ENCODE results near the gene SEPTIN12. TPM values are rescaled to one million over a fixed set of nuclear protein-coding genes. Genes with fewer than 3 reads are reported as not detected.

Gene SEPTIN12
- polyA plus RNA-seq, 3 donors, result not detected

DNA sequence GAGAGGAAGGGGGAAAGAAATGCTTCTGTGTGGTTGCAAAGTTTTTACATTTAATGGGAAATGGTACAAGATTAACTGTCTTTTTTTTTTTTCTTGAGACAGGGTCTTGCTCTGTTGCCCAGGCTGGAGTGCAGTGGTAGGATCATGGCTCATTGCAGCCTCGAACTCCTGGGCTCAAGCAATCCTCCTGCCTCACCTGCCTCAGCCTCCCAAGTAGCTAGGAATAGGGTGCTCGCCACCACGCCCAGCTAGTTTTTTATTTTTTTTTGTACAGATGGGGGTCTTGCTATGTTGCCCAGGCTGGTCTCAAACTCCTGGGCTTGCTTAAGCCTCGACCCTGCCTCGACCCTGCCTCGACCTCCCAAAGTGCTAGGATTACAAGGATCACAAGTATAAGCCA is 18.1 kb upstream of the SEPTIN12 start:
- Mint-ChIP-seq H3K36me3 (peaks cover 41 to 70% of the 10 kb centered on the region in 2 donors), H3K27me3 (ENCODE audit: low read depth in 3 of 3) (peaks cover 0 to 4% (median 0%) of the 10 kb centered on the region in 3 donors), H3K9me3 (peaks cover 0 to 1% (median 0%) of the 10 kb centered on the region in 7 donors), H3K27ac (peak overlapping the region in 4 of 7 donors; percentile 24 to 82 (median 34)), H3K4me1 (peaks cover 26% of the 10 kb centered on the region), H3K4me3 (no peak overlapping the region)
- Histone ChIP-seq H4K20me1 (ENCODE audit: insufficient read depth, low read length) (no peaks in the 10 kb centered on the region), H3K9ac (ENCODE audit: insufficient read depth, low read length, poor library complexity, severe bottlenecking) (no peak overlapping the region), H3K79me2 (ENCODE audit: insufficient read depth, low read length) (peaks cover 14% of the 10 kb centered on the region), H3K27me3 (ENCODE audit: control insufficient read depth in 2 of 2, insufficient read depth in 2 of 2, low read length in 2 of 2) (no peaks in the 10 kb centered on the region), H3K36me3 (replicated peaks in 1 of 2; ENCODE audit: control insufficient read depth in 1 of 2, insufficient read depth in 2 of 2, low read length in 2 of 2) (peaks cover 51 to 65% of the 10 kb centered on the region in 2 donors), H2AFZ (ENCODE audit: insufficient read depth, low read depth, low read length, poor library complexity, severe bottlenecking) (no peak overlapping the region), H3K9me3 (replicated peaks in 1 of 2; ENCODE audit: control insufficient read depth in 1 of 2, insufficient read depth in 1 of 2, low read length in 2 of 2) (no peaks in the 10 kb centered on the region), H3K4me2 (replicated peaks; ENCODE audit: extremely low read depth, low read length, poor library complexity, severe bottlenecking) (no peak overlapping the region), H3K4me3 (replicated peaks in 1 of 3; ENCODE audit: low read depth in 2 of 3, low read length in 3 of 3) (no peak overlapping the region), H3K4me1 (ENCODE audit: control insufficient read depth in 1 of 2, insufficient read depth in 2 of 2, low read length in 2 of 2) (peaks cover 25 to 30% of the 10 kb centered on the region in 2 donors), H3K27ac (ENCODE audit: low read depth in 1 of 2, low read length in 2 of 2) (no peak overlapping the region)
- no peak for DNase-seq
- 100% methylated on average over 4 of the region's 6 CpGs for WGBS (ENCODE audit: insufficient coverage)
- intact Hi-C loops (cut with micrococcal nuclease), result no loop called here
- TF ChIP-seq CTCF (IDR thresholded peaks at IDR 0.05), result no peak

DNA sequence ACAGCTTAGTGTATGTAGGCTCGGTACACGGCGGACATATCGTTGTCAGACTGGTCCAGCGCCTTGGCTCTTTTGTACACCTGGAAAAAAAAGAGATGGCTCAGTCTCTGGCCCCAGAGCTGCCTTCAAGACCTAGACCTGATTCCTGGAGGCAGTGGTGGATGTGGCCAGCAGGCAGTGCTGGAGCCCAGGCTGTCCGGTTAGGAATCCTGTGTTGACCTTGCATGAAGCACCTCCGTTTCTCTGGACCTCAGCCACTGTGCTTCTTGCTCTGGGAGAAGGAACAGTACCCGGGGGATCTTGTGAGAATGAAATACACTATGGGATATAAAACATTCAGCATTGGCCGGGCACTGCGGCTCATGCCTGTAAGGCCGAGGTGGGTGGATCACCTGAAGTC is 17.1 kb upstream of the SEPTIN12 start:
- Histone ChIP-seq H4K20me1 (ENCODE audit: insufficient read depth, low read length) (no peaks in the 10 kb centered on the region), H3K9me3 (replicated peaks in 1 of 2; ENCODE audit: control insufficient read depth in 1 of 2, insufficient read depth in 1 of 2, low read length in 2 of 2) (no peaks in the 10 kb centered on the region), H3K36me3 (replicated peaks in 1 of 2; ENCODE audit: control insufficient read depth in 1 of 2, insufficient read depth in 2 of 2, low read length in 2 of 2) (peaks cover 44 to 56% of the 10 kb centered on the region in 2 donors), H2AFZ (ENCODE audit: insufficient read depth, low read depth, low read length, poor library complexity, severe bottlenecking) (no peak overlapping the region), H3K4me2 (replicated peaks; ENCODE audit: extremely low read depth, low read length, poor library complexity, severe bottlenecking) (no peak overlapping the region), H3K4me3 (replicated peaks in 1 of 3; ENCODE audit: low read depth in 2 of 3, low read length in 3 of 3) (no peak overlapping the region), H3K79me2 (ENCODE audit: insufficient read depth, low read length) (peaks cover 23% of the 10 kb centered on the region), H3K27me3 (ENCODE audit: control insufficient read depth in 2 of 2, insufficient read depth in 2 of 2, low read length in 2 of 2) (no peaks in the 10 kb centered on the region), H3K27ac (ENCODE audit: low read depth in 1 of 2, low read length in 2 of 2) (peak overlapping the region in 1 of 2 donors; percentile 86), H3K4me1 (ENCODE audit: control insufficient read depth in 1 of 2, insufficient read depth in 2 of 2, low read length in 2 of 2) (peaks cover 35 to 41% of the 10 kb centered on the region in 2 donors), H3K9ac (ENCODE audit: insufficient read depth, low read length, poor library complexity, severe bottlenecking) (no peak overlapping the region)
- Mint-ChIP-seq H3K27ac (peak overlapping the region in 6 of 7 donors; percentile 1 to 97 (median 76)), H3K4me1 (peaks cover 37% of the 10 kb centered on the region), H3K4me3 (no peak overlapping the region), H3K27me3 (ENCODE audit: low read depth in 3 of 3) (peaks cover 0 to 2% (median 0%) of the 10 kb centered on the region in 3 donors), H3K9me3 (peaks cover 0 to under 1% (median 0%) of the 10 kb centered on the region in 7 donors), H3K36me3 (peaks cover 31 to 62% of the 10 kb centered on the region in 2 donors)
- DNase-seq, result no peak
- no peak for TF ChIP-seq CTCF (IDR thresholded peaks at IDR 0.05)
- WGBS (ENCODE audit: insufficient coverage), result 95% methylated on average over 8 of the region's 11 CpGs
- intact Hi-C loops (cut with micrococcal nuclease), result no loop called here
